Measurements from ENCODE around the gene STXBP1.

The STXBP1 gene

GRCh38 chr9:127724012-127724411, 111.9 kb downstream of the STXBP1 start:
- no peak for DNase-seq (ENCODE audit: low read depth, low spot score)
- H3K27ac ChIP-seq = no peak overlapping the region

- DNase-seq (ENCODE audit: low read depth, low spot score) = no peak
These were observed 114.8 kb downstream of the STXBP1 start for GRCh38 chr9:127726871-127727270.

GRCh38 chr9:127728808-127729207, 116.7 kb downstream of the STXBP1 start:
- no peak for DNase-seq (ENCODE audit: low read depth, low spot score)
- H3K27ac ChIP-seq = no peak overlapping the region

More at GRCh38 chr9:127726871-127727270, 114.8 kb downstream of the STXBP1 start:
- H3K27ac ChIP-seq = no peak overlapping the region

- no peak for DNase-seq (ENCODE audit: low read depth, low spot score)
- H3K27ac ChIP-seq = no peak overlapping the region
These were observed 117.6 kb downstream of the STXBP1 start for GRCh38 chr9:127729522-127730256.

- no peak overlapping the region for H3K27ac ChIP-seq
- DNase-seq (ENCODE audit: low read depth, low spot score) = no peak
These were observed 118.2 kb downstream of the STXBP1 start for GRCh38 chr9:127730262-127730661.

GRCh38 chr9:127730799-127731410, 118.8 kb downstream of the STXBP1 start:
- no peak overlapping the region for H3K27ac ChIP-seq
- DNase-seq (ENCODE audit: low read depth, low spot score) = no peak

GRCh38 chr9:127731938-127732337, 119.9 kb downstream of the STXBP1 start:
- DNase-seq (ENCODE audit: low read depth, low spot score) = no peak
- no peak overlapping the region for H3K27ac ChIP-seq

GRCh38 chr9:127732444-127732843, 120.4 kb downstream of the STXBP1 start:
- no peak for DNase-seq (ENCODE audit: low read depth, low spot score)
- H3K27ac ChIP-seq = no peak overlapping the region

GRCh38 chr9:127733614-127734013, 121.5 kb downstream of the STXBP1 start:
- H3K27ac ChIP-seq = no peak overlapping the region
- no peak for DNase-seq (ENCODE audit: low read depth, low spot score)

- peak overlapping the region; percentile 80 for H3K27ac ChIP-seq
- no peak for DNase-seq (ENCODE audit: low read depth, low spot score)
These were observed 122.2 kb downstream of the STXBP1 start for GRCh38 chr9:127734247-127734746.

- H3K27ac ChIP-seq = peak within 1 kb of the TSS; percentile 80
- DNase-seq (ENCODE audit: low read depth, low spot score) = peak; percentile 80
These were observed 122.9 kb downstream of the STXBP1 start, which contains the start of gene TOR2A for GRCh38 chr9:127734747-127735529. Gene TOR2A, minus strand, starts transcription at chr9:127735294. Its CDS starts 24 bp downstream, at chr9:127735270.

- H3K27ac ChIP-seq = peak overlapping the region; percentile 80
- DNase-seq (ENCODE audit: low read depth, low spot score) = no peak
These were observed 123.6 kb downstream of the STXBP1 start for GRCh38 chr9:127735530-127736185.

GRCh38 chr9:127738666-127739065, 126.6 kb downstream of the STXBP1 start:
- no peak for DNase-seq (ENCODE audit: low read depth, low spot score)
- no peak overlapping the region for H3K27ac ChIP-seq

GRCh38 chr9:127739614-127740330, 127.7 kb downstream of the STXBP1 start:
- peak overlapping the region; percentile 75 for H3K27ac ChIP-seq
- no peak for DNase-seq (ENCODE audit: low read depth, low spot score)

- no peak overlapping the region for H3K27ac ChIP-seq
- DNase-seq (ENCODE audit: low read depth, low spot score) = no peak
These were observed 129.9 kb downstream of the STXBP1 start for GRCh38 chr9:127741831-127742434.

All from epithelial cell of prostate (primary cell).